HS-5 (cell line): ENCODE measurements around the gene MME.

Experiments used
- DNase-seq: peaks from one replicate; pipeline ENCODE4 v3.0.0-alpha.2; 2012; ENCODE audit warnings: low read depth

MME gene

DNA sequence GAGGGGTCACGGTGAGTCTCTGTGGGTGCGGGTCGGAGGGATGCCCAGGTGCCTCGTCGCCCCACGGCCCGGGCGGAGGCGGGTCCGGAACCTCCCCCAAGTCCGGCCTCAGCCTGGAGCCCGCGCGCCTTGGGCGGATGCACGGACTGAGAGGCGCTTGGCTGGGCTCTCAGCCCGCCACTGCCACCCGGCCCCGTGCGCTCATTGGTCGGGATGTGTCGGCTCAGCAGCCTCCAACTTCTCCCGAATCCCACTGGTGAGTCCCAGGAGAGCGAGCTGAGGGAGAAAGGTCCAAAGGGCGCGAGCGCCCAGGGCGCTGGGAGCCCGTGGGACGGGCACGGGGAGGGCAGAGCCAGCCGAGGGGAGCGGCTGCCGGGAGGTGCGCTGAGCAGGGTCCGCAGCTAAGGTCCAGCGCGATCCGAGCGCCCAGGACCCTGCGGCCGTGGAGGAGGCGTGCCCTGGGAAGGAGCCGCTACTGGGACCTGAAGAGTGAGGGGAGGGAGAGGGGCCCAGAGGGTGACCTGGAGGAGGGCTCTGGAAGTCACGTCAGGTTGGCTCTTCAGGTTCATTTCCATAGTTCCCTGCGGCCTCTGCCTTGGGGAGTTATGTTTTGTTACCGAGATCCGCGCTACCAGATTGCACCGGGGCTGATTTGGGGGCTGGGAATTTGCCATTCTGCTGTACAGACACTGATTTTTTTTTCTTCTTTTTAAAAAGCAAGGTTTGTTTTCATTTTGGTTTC is at the start of gene MME:
Gene MME (plus strand): TSS at position 574 of the 742 bp plus-strand sequence. CDS start 3,849 bp downstream, outside the sequence.
- DNase-seq = no peak

DNA sequence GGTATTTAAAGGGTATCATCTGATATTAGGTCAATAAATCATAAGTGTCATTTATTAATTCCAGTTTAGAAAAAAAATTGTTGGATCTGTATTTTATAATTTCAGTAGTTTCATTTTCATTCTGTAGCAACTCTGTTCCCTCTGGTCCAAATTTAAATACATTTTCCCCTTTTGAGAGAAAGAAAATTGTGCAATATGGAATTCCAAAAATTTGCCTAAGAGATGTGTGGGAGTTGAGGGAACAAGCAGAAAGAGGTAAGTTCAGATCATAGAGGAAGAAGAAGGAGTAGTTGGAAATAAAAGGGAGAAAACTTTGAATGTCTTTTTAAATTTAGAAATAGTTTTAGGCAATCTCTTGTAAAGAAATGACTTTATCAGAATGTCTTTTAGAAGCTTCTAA is 48.9 kb upstream of the MME start:
- DNase-seq = no peak

- DNase-seq = peak; percentile 91
These were observed 47.2 kb upstream of the MME start for GRCh38 chr3:155032918-155033317.

- no peak for DNase-seq
These were observed 45.3 kb upstream of the MME start for GRCh38 chr3:155034786-155035185.

DNA sequence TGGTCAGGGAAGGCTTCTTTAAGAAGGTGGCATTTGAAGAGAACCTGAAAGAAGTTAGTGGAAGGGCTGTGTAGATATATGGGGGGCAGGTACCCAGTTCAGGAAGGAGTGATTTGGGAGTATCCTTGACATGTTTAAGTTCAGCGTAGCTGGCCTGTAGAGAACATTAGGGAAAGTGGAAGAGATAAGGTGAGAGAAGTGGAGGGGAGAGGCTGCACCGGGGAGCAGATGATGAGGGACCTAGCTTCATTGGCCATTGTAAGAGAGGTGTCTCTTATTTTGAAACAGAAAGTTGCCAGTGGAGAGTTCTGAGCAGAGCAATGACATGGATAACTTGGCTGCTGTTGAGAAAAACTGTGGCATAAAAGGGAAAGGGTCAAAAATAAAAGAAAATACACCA is 44.6 kb upstream of the MME start:
- DNase-seq = no peak

- DNase-seq = no peak
These were observed 42.5 kb upstream of the MME start for GRCh38 chr3:155037508-155038202.

GRCh38 chr3:155038203-155038554 is 41.9 kb upstream of the MME start:
- no peak for DNase-seq

DNA sequence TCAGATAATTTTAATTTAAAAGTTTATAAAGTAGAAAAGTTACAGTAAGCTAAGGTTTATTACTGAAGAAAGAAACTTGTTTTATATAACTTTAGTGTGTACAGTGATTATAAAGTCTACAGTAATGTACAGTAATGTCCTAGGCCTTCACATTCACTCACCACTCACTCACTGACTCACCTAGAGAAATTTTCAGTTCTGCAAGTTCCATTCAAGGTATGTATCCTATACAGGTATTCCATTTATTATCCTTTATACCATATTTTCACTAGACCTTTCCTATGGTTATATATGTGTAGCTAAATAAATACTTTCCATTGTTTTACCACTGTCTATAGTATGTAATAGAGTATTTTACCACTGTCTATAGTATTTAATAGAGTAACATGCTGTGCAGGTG is 33.2 kb upstream of the MME start:
- no peak for DNase-seq

DNA sequence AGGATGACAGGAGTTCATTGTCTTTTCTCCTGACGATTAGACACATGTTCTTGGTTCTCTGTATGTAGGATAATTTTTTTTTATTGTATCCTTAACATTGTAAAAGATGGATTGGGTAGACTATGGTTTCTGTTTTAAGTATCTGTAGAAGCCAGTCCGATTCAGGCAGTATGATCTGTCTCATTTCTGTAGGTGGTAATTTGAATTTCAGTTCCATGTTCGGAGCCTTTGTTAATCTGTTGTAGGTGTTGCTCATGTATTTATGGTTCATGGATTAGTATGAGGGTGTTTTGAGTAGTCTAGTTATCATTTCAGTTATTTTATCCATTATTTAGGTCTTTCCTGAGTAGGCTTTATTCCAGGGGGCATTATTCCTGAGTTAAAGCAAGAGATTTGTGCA is 32.4 kb upstream of the MME start:
- DNase-seq = no peak

DNA sequence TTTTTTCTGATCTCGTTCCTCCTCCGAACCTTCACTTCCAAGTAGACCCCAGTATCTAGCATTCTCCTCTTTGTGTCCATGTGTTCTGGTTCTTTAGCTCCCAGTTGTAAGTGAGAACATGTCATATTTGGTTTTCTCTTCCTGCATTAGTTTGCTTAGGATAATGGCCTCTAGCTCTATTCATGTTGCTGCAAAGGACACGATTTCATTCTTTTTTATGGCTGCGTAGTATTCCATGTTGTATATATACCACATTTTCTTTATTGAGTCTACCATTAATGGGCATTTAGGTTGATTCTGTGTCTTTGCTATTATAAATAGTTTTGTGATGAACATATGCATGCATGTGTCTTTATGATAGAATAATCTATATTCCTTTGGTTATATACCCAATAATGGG is 30.2 kb upstream of the MME start:
- no peak for DNase-seq

DNA sequence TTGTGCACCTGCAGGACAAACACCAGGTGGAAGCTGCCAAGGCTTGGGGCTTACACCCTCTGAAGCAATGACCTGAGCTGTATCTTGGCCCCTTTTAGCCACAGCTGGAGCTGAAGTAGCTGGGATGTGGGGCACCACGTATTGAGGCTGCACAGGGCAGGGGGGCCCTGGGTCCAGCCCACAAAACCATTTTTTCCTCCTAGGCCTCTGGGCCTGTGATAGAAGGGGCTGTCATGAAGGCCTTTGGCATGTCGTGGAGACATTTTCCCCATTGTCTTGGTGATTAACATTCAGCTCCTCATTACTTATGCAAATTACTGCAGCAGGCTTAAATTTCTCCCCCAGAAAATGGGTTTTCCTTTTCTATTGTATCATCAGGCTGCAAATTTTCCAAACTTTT is 27.6 kb upstream of the MME start:
- DNase-seq = no peak

- DNase-seq = no peak
These were observed 26.4 kb upstream of the MME start for GRCh38 chr3:155053756-155054155.

DNA sequence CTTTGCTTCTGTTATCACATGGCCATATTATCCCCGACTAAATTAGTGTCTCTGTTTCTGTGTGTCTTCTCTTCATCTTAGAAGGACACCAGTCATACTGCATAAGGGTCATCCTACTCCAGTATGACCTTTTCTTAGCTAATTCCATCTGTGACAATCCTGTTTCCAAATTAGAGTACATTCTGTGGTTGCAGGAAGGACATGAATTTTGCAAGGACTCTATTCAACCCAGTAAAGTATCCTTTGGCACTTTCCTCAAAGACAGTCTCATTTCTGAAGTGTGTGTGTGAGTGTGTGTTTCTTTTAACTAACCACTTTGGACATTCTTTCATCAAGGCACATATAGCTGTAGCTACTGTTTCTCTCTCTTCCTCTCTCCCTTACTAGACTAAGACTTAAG is 15.2 kb upstream of the MME start:
- DNase-seq = no peak

- peak; percentile 93 for DNase-seq
These were observed 14.6 kb upstream of the MME start for GRCh38 chr3:155065537-155065936.

- DNase-seq = peak; percentile 80
These were observed 10.4 kb upstream of the MME start for GRCh38 chr3:155069729-155070128.

- no peak for DNase-seq
These were observed 9.8 kb upstream of the MME start for GRCh38 chr3:155070316-155070715.

DNA sequence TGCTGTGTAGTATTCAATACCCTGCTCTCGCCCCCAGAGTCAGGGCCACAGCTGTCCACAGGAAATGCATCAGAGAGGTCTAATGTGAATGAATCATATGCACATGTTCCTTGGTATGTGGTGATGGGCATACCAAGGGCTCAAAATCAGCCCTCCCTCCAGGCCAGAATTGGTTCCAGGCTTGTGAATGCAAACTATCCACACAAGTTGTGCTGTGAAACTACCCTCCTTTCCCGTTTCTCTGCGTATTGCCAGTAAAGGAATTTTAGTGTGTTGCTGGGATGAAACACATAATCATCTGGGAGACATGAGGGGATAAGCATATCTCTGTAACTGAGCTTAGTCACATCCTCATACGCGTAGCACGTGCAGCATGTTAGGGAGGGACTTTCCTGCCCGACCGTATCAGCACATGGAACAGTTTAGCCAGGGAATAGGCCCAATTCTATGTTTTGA is 9.2 kb upstream of the MME start:
- peak; percentile 100 for DNase-seq

- DNase-seq = no peak
These were observed 4.9 kb upstream of the MME start for GRCh38 chr3:155075200-155075599.

- no peak for DNase-seq
These were observed 3.2 kb upstream of the MME start for GRCh38 chr3:155076888-155077287.

GRCh38 chr3:155078711-155079467 is 1.2 kb upstream of the MME start:
- no peak for DNase-seq

DNA sequence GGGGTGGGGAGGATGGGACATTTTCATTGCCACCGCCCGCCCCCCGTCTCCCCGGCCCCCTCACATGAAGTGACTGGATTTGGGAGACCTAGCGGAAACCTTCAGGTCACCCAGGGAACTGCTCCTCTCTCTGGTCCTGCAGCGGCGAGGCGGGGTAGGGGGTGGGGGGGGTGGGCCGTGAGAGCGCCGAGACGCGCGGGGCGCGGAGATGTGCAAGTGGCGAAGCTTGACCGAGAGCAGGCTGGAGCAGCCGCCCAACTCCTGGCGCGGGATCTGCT is 712 bp upstream of the MME start:
- DNase-seq = no peak

DNA sequence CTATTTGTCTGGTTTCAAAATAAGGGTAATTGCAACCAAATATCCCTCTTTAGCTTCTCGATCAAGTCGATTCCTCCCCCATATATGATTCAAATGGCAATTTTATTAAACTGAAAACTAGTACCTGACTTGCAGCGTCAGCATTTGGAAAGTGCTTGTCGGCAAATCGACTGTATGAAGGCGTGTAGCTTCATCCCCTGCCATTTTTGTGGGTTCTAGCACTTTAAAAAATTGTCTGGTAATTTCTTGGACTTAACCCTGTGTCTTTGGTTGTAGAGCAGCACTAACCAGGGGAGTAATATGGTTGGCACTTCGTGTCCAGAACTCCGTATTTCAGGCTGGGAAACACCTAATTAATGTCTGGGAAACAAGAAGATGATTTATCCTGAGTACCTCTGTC is 573 bp downstream of the MME start:
- DNase-seq = no peak

DNA sequence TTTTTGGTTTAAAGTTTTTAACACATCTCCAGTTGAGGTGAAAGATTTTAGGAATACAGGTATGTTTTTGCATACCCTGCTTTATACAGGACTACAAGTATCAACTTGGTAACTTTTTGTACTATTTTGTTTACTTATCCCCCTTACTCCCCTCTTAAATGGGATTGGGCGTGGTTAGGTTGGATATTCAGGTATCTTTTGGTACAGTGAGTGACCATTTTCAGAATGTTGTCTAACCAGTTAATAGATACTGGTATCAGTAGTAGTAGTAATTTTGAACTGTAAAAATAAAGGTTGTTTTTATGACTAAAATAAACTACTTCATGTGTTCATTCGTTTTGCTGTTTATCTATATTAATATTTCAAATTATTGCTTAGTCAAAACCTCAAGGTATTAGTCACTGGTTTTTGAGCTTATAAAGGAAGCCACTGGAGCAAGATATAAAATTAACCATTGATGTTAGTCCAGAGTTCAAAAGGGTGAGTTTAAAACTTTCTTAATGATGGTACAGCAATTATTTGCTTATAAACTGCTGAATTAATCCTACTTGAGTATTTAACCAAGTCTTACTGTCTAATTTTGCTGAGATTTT is 3.3 kb downstream of the MME start:
- no peak for DNase-seq
